ENCODE measurements around the gene LAMP2. TPM values are rescaled to one million over a fixed set of nuclear protein-coding genes. Genes with fewer than 3 reads are reported as not detected.

LAMP2 gene
- 10 to 100 TPM; 44.2 to 45.8 TPM for total RNA-seq
- 100 to 1,000 TPM in 1 of 2 donors, 10 to 100 TPM in 1; 83.0 to 155 TPM for polyA plus RNA-seq

DNA sequence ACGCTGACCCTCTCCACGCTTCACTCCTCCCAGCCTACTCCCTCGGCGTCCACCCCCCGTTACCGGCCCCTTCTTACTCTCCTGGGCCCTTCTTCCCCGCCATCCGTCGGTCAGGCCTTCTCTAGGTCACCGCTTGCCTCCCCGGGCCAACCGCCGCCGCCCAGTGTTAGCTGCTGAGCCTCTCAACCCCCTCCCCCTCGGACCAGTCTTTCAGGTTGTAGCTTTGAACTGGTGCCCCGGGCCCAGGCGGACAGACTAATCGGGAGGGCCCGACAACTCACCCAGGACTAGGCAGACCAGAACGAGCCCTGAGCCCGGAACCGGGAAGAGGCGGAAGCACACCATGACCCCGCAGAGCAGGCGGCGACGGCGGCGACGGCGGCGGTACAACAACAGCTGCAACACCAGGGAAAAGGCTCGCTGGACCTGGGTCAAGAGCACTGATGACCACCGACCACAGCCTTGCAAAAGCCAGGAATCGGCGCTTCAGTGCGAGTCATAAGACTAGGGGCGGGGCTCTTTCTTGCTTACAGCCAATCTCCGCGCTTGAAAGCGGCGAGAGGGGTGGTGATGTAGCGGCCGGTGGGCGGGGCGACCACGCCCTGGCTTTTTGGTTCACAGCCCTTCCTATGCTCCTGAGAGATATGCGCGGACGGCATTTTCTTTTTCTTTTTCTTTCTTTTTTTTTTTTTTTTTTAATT, at the start of gene LAMP2:
LAMP2 (minus strand) TSS at position 472 of the 701 bp plus-strand sequence; CDS start at position 345, 127 bp downstream.
- peaks cover 0 to 5% (median 0%) of the 10 kb centered on the region in 8 donors for H3K9me3 Mint-ChIP-seq
- POLR2A ChIA-PET (ENCODE audit: partially characterized antibody), result interaction anchor here (0.7 to 3.0 kb wide), 6 partner anchors 9 to 218 kb away, joined by 3 to 16 read pairs (median 4); partner anchors contain the start of genes MCTS1 and ZBTB33
- peak within 1 kb of the TSS; percentile 87 to 95 (median 93) for H3K4me3 Mint-ChIP-seq
- CTCF ChIA-PET (ENCODE audit: partially characterized antibody), result interaction anchor here (1.1 to 2.0 kb wide), 2 partner anchors 8 to 17 kb away, joined by 3 to 12 read pairs; no protein-coding TSS in a partner anchor
- H3K27me3 Mint-ChIP-seq, result no peaks in the 10 kb centered on the region
- peak within 1 kb of the TSS; percentile 61 to 70 for H3K4me3 ChIP-seq (ENCODE audit: low read length in 2 of 2)
- H3K27me3 ChIP-seq (ENCODE audit: insufficient read depth, low read length), result no peaks in the 10 kb centered on the region
- peaks cover 12 to 34% (median 20%) of the 10 kb centered on the region in 4 donors for H3K4me1 Mint-ChIP-seq
- H3K4me1 ChIP-seq (ENCODE audit: insufficient read depth, low read length), result peaks cover 37% of the 10 kb centered on the region
- DNase-seq, result peak; percentile 75 to 83 (median 76)
- intact Hi-C loops (cut with micrococcal nuclease), result loop anchor here (1.0 kb wide), 1 partner anchor 16 kb away; no protein-coding TSS in a partner anchor
- H3K36me3 ChIP-seq (ENCODE audit: insufficient read depth, low read length), result no peaks in the 10 kb centered on the region
- no peaks in the 10 kb centered on the region for H3K9me3 ChIP-seq (ENCODE audit: control insufficient read depth in 1 of 2, low read length in 2 of 2)
- peak within 1 kb of the TSS; percentile 85 to 95 (median 89) for H3K27ac Mint-ChIP-seq
- peak within 1 kb of the TSS; percentile 72 for H3K27ac ChIP-seq (ENCODE audit: low read depth, low read length)
- peaks cover 0 to 10% of the 10 kb centered on the region in 2 donors for H3K36me3 Mint-ChIP-seq

- Mint-ChIP-seq H3K27ac (no peak overlapping the region), H3K36me3 (peaks cover 5 to 16% of the 10 kb centered on the region in 2 donors), H3K4me1 (peaks cover 0 to 2% (median 0%) of the 10 kb centered on the region in 4 donors), H3K9me3 (peaks cover 0 to 5% (median 0%) of the 10 kb centered on the region in 8 donors), H3K27me3 (no peaks in the 10 kb centered on the region), H3K4me3 (no peak overlapping the region)
- ChIA-PET POLR2A (ENCODE audit: partially characterized antibody) (no interaction called here), CTCF (ENCODE audit: partially characterized antibody) (no interaction called here)
- Histone ChIP-seq H3K36me3 (ENCODE audit: insufficient read depth, low read length) (no peaks in the 10 kb centered on the region), H3K27me3 (ENCODE audit: insufficient read depth, low read length) (no peaks in the 10 kb centered on the region), H3K27ac (ENCODE audit: low read depth, low read length) (no peak overlapping the region), H3K4me3 (ENCODE audit: low read length in 2 of 2) (no peak overlapping the region), H3K4me1 (ENCODE audit: insufficient read depth, low read length) (no peaks in the 10 kb centered on the region), H3K9me3 (ENCODE audit: control insufficient read depth in 1 of 2, low read length in 2 of 2) (no peaks in the 10 kb centered on the region)
- DNase-seq, result no peak
- intact Hi-C loops (cut with micrococcal nuclease), result no loop called here
Measured at GRCh38 chrX:120517936-120518335, 48.8 kb upstream of the LAMP2 start.

DNA sequence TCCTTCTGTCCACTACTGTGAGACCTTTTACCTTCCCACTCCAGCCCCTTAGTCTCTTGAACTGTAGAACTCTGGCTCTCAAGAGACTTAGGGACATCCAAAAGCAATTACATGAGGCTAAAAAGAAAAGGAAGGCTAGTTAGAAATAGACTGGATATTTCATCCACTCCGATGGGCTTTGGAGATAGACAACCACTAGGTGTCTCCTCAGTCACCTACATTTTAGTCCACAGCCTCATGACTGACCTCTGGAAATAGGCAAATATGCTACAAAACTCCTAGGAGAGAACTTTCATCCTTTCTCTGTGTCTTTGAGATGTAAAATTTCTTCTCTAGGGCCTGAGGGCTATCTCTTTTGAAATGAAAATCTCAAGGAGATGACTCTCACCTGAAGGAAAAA, 45.1 kb upstream of the LAMP2 start:
- no peaks in the 10 kb centered on the region for H3K4me1 ChIP-seq (ENCODE audit: insufficient read depth, low read length)
- no peak overlapping the region for H3K27ac ChIP-seq (ENCODE audit: low read depth, low read length)
- Mint-ChIP-seq H3K9me3 (no peaks in the 10 kb centered on the region), H3K27ac (peak overlapping the region in 1 of 7 donors; percentile 79), H3K27me3 (no peaks in the 10 kb centered on the region), H3K4me1 (peaks cover 0 to 2% (median 0%) of the 10 kb centered on the region in 4 donors), H3K36me3 (peaks cover 0 to 11% of the 10 kb centered on the region in 2 donors), H3K4me3 (no peak overlapping the region)
- POLR2A ChIA-PET (ENCODE audit: partially characterized antibody), result no interaction called here
- H3K36me3 ChIP-seq (ENCODE audit: insufficient read depth, low read length), result no peaks in the 10 kb centered on the region
- no peak overlapping the region for H3K4me3 ChIP-seq (ENCODE audit: low read length in 2 of 2)
- H3K9me3 ChIP-seq (ENCODE audit: control insufficient read depth in 1 of 2, low read length in 2 of 2), result no peaks in the 10 kb centered on the region
- intact Hi-C loops (cut with micrococcal nuclease), result no loop called here
- CTCF ChIA-PET (ENCODE audit: partially characterized antibody), result interaction anchor here (0.6 kb wide), 1 partner anchor 148 kb away, joined by 3 read pairs; no protein-coding TSS in a partner anchor
- H3K27me3 ChIP-seq (ENCODE audit: insufficient read depth, low read length), result no peaks in the 10 kb centered on the region
- DNase-seq, result no peak

DNA sequence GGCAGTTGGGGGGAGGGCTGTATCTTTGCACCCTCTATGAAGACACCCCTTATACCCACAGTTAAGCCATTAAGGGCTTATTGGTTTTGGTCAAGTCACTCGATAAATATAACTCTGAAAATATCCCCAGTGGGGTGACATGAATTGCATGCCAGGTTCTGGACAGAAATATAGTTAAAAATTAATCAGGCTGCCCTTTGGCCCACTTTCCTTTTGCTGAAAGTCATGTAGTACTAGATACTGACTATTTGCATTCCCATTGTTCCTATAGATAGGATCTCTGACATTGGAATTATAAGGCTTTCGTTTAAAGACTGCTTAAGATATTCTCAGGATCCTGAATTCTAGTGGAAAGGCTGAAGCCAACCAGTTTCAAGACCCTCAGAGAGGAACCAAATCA, 43.5 kb upstream of the LAMP2 start:
- H3K36me3 Mint-ChIP-seq, result peaks cover 0 to 5% of the 10 kb centered on the region in 2 donors
- Histone ChIP-seq H3K27me3 (ENCODE audit: insufficient read depth, low read length) (no peaks in the 10 kb centered on the region), H3K27ac (ENCODE audit: low read depth, low read length) (no peak overlapping the region), H3K4me1 (ENCODE audit: insufficient read depth, low read length) (no peaks in the 10 kb centered on the region), H3K9me3 (ENCODE audit: control insufficient read depth in 1 of 2, low read length in 2 of 2) (no peaks in the 10 kb centered on the region), H3K36me3 (ENCODE audit: insufficient read depth, low read length) (no peaks in the 10 kb centered on the region), H3K4me3 (ENCODE audit: low read length in 2 of 2) (no peak overlapping the region)
- H3K9me3 Mint-ChIP-seq, result no peaks in the 10 kb centered on the region
- H3K4me1 Mint-ChIP-seq, result peaks cover 0 to 2% (median 0%) of the 10 kb centered on the region in 4 donors
- POLR2A ChIA-PET (ENCODE audit: partially characterized antibody), result no interaction called here
- H3K27ac Mint-ChIP-seq, result no peak overlapping the region
- CTCF ChIA-PET (ENCODE audit: partially characterized antibody), result no interaction called here
- intact Hi-C loops (cut with micrococcal nuclease), result no loop called here
- no peak overlapping the region for H3K4me3 Mint-ChIP-seq
- no peak for DNase-seq
- no peaks in the 10 kb centered on the region for H3K27me3 Mint-ChIP-seq

DNA sequence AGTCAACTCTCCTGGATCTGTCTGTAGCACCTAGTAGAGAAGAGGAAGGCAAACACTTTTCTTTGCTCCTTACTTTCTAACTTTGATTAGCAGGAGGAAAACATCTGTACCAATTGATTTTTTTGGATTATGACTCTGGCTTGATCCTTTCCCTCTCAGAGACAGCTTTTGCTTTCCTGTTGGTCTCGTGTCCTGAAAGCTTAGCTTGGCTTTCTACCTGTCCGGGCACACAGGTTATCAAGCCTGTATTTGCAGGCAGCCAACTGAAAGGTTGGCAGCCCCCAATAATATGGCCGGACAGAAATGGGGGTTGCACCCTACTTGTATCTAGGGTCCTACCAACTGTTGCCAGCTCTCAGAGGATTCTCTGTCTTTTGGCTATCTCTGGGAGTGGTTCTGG, 43.1 kb upstream of the LAMP2 start:
- DNase-seq, result no peak
- Histone ChIP-seq H3K4me1 (ENCODE audit: insufficient read depth, low read length) (no peaks in the 10 kb centered on the region), H3K36me3 (ENCODE audit: insufficient read depth, low read length) (no peaks in the 10 kb centered on the region), H3K9me3 (ENCODE audit: control insufficient read depth in 1 of 2, low read length in 2 of 2) (no peaks in the 10 kb centered on the region), H3K4me3 (ENCODE audit: low read length in 2 of 2) (no peak overlapping the region), H3K27me3 (ENCODE audit: insufficient read depth, low read length) (no peaks in the 10 kb centered on the region), H3K27ac (ENCODE audit: low read depth, low read length) (no peak overlapping the region)
- Mint-ChIP-seq H3K36me3 (peaks cover 0 to 4% of the 10 kb centered on the region in 2 donors), H3K4me3 (no peak overlapping the region), H3K4me1 (peaks cover 0 to 2% (median 0%) of the 10 kb centered on the region in 4 donors), H3K27ac (no peak overlapping the region), H3K27me3 (no peaks in the 10 kb centered on the region), H3K9me3 (no peaks in the 10 kb centered on the region)
- intact Hi-C loops (cut with micrococcal nuclease), result no loop called here
- CTCF ChIA-PET (ENCODE audit: partially characterized antibody), result no interaction called here
- POLR2A ChIA-PET (ENCODE audit: partially characterized antibody), result no interaction called here

DNA sequence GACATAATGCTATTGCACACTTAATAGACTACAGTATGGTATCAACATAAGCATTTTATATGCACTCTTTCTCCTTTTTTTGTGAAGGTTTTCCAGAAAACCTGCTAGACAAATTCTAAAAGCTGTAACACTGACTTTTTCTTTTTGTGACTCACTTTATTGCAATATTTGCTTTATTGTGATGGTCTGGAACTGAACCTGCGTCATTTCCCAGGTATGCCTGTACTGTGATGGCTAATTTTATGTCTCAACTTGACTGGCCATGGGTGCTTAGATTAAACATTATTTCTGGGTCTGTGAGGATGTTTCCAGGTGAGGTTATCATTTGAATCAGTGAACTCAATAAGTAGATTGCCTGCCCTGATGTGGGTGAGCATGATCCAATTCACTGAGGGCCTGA, 35.5 kb upstream of the LAMP2 start:
- no peak overlapping the region for H3K4me3 Mint-ChIP-seq
- intact Hi-C loops (cut with micrococcal nuclease), result no loop called here

GRCh38 chrX:120499301-120500072, 30.4 kb upstream of the LAMP2 start:
- Histone ChIP-seq H3K4me1 (ENCODE audit: insufficient read depth, low read length) (peaks cover 3% of the 10 kb centered on the region), H3K36me3 (ENCODE audit: insufficient read depth, low read length) (no peaks in the 10 kb centered on the region), H3K4me3 (ENCODE audit: low read length in 2 of 2) (no peak overlapping the region), H3K27me3 (ENCODE audit: insufficient read depth, low read length) (no peaks in the 10 kb centered on the region), H3K9me3 (ENCODE audit: control insufficient read depth in 1 of 2, low read length in 2 of 2) (no peaks in the 10 kb centered on the region), H3K27ac (ENCODE audit: low read depth, low read length) (no peak overlapping the region)
- peaks cover 4 to 10% (median 5%) of the 10 kb centered on the region in 4 donors for H3K4me1 Mint-ChIP-seq
- no peaks in the 10 kb centered on the region for H3K9me3 Mint-ChIP-seq
- H3K27me3 Mint-ChIP-seq, result no peaks in the 10 kb centered on the region
- H3K27ac Mint-ChIP-seq, result no peak overlapping the region
- intact Hi-C loops (cut with micrococcal nuclease), result loop anchor here (5.0 kb wide), 1 partner anchor 1078 kb away; no protein-coding TSS in a partner anchor
- no peaks in the 10 kb centered on the region for H3K36me3 Mint-ChIP-seq
- no peak overlapping the region for H3K4me3 Mint-ChIP-seq
- ChIA-PET CTCF (ENCODE audit: partially characterized antibody) (interaction anchor here (0.7 to 2.7 kb wide), 3 partner anchors 11 to 165 kb away, joined by 3 to 25 read pairs (median 3); no protein-coding TSS in a partner anchor), POLR2A (ENCODE audit: partially characterized antibody) (no interaction called here)
- DNase-seq, result no peak

More for the DNA sequence above, 35.5 kb upstream of the LAMP2 start:
- Mint-ChIP-seq H3K36me3 (no peaks in the 10 kb centered on the region), H3K4me1 (no peaks in the 10 kb centered on the region), H3K27ac (no peak overlapping the region), H3K9me3 (no peaks in the 10 kb centered on the region), H3K27me3 (peaks cover 0 to 2% of the 10 kb centered on the region in 2 donors)
- H3K27ac ChIP-seq (ENCODE audit: low read depth, low read length), result no peak overlapping the region
- no peaks in the 10 kb centered on the region for H3K9me3 ChIP-seq (ENCODE audit: control insufficient read depth in 1 of 2, low read length in 2 of 2)
- CTCF ChIA-PET (ENCODE audit: partially characterized antibody), result interaction anchor here (1.0 kb wide), 1 partner anchor 159 kb away, joined by 3 read pairs; no protein-coding TSS in a partner anchor
- no peaks in the 10 kb centered on the region for H3K4me1 ChIP-seq (ENCODE audit: insufficient read depth, low read length)
- H3K27me3 ChIP-seq (ENCODE audit: insufficient read depth, low read length), result no peaks in the 10 kb centered on the region
- no peak for DNase-seq
- no peaks in the 10 kb centered on the region for H3K36me3 ChIP-seq (ENCODE audit: insufficient read depth, low read length)
- POLR2A ChIA-PET (ENCODE audit: partially characterized antibody), result no interaction called here
- H3K4me3 ChIP-seq (ENCODE audit: low read length in 2 of 2), result no peak overlapping the region
